ENCODE measurements around the gene CFAP90.

DNA sequence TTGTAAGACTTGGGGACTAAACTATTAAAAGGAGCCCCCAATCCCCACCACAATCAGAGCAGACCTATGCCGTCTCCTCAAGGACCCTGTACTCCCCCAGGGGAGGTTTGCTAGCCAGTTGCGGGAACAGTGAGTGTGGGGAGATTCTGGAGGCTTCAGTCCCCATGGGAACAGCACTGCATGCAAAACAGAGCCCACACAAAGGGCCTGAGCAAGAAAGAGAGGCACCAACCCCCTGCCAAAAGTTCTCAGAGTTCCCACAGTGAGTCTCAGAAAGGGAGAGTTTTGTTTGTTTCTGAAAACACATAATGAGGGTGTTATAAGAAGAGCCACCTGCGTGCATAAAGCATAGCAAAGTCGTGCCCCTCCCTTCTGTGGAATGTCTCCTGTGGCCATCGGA, 56.6 kb downstream of the CFAP90 start:
- TF ChIP-seq, protein P1, sequence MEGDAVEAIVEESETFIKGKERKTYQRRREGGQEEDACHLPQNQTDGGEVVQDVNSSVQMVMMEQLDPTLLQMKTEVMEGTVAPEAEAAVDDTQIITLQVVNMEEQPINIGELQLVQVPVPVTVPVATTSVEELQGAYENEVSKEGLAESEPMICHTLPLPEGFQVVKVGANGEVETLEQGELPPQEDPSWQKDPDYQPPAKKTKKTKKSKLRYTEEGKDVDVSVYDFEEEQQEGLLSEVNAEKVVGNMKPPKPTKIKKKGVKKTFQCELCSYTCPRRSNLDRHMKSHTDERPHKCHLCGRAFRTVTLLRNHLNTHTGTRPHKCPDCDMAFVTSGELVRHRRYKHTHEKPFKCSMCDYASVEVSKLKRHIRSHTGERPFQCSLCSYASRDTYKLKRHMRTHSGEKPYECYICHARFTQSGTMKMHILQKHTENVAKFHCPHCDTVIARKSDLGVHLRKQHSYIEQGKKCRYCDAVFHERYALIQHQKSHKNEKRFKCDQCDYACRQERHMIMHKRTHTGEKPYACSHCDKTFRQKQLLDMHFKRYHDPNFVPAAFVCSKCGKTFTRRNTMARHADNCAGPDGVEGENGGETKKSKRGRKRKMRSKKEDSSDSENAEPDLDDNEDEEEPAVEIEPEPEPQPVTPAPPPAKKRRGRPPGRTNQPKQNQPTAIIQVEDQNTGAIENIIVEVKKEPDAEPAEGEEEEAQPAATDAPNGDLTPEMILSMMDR (IDR thresholded peaks at IDR 0.05; ENCODE audit: insufficient read depth, low read length, poor library complexity, severe bottlenecking) = no peak
- TF ChIP-seq EZH2phosphoT487 (conservative IDR thresholded peaks at IDR 0.05; ENCODE audit: low read length) = no peak
